HPDE6-E6E7 (cell line): ENCODE results near the gene ATP4B.

Source experiments
- DNase-seq: peaks from one replicate; pipeline ENCODE4 v3.0.0; 2011; ENCODE audit warnings: missing footprints; ENCODE audit errors: extremely low spot score

The ATP4B gene

DNA sequence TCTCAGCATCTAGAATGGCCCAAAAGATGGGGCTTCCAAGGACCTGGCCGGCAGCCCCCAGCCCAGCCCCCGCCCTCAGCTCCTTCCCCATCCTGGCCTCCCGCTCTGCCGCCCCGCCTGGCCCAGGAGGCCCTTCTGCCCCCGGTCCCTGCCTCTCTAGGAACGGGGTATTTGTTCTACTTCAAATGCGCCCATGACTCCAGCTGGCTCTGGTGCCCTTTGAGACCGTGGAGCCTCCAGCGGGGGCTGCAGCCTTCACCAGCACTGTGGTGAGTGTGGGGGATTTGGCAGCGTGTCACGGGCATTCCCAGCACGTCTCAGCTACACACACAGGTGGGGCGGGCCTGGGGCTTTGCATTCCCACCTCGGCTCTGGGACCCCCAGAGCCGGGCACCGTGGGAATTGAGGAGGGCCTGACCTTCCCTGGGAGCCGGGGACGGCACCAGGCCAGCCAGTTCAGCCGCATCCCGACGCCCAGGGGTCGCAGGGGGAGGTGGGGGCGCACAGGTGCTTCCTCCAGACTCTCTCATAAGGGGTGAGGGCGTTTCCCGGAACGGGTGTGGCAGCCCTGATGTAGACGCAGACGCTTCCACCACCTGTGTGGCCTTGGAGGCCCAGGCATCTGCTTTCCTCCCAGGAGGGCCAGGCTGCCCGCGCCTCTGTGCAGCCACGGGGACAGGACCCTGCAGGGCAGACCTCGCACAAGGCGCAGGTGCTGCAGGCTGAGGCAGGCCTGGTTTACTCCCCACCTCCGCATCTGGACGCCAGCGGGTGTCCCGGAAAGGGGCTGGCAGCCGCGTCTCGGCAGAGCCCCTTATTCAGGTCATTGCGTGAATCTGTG is 947 bp downstream of the ATP4B start:
- no peak for DNase-seq

DNA sequence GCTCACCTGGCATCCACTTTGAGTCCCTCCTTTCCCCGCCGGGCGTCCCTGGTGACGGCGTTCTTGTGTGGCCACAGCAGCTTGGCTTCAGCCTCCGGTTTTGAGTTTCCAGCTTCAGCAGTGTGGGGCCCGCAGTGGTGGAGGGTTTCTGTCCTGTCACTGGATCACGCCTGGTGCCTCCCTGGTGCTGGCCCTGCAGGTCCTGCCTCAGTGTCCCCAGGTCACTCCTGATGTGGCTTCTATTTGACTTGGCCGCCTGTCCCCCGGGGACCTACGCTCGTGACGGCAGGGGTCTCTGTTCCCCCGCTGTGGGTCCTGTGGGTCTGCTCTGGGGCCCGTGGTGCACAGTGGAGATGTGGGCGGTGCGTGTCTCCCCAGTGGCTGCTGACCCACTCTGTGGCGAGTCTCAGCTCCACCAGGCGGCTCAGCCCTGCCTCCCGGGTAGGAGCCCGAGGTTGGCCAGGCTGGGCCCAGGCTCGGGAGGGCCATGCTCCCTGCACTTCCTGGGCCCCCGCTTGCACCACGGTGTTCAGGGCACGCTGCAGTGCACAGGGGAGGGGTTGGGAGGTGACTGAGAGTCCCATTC is 1.9 kb downstream of the ATP4B start:
- no peak for DNase-seq

DNA sequence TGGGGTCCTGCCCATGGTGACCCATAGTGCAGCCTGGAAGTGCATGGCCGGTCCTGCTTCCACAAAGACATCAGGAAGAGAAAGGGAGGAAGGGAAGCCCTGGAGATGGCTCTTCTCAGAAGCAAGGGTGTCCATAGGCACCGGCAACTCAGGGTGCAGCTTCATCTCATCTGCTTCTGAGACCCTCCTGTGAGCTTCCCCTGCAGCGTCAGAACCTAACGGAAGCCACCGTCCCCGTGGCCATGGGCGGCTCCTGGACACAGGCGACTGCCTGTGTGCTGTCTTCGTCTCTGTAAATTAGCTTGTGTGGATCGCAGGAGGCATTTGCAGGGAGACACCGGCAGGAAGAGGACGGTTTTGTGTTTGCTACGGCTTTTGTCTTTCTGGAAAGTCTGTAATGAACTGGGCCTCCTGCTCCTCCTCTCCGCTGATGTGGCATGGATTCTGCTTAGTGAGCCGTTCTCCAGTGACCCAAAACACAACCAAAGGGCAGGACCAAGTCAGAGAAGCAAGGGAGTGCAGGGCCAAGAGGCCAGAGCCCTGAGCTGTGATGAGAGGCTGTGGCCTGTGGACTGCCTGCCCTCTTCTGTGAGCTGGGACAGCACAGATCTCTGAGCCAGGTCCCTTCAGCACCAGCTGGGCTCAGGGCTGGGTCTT is 2.5 kb downstream of the ATP4B start:
- DNase-seq, result no peak

DNA sequence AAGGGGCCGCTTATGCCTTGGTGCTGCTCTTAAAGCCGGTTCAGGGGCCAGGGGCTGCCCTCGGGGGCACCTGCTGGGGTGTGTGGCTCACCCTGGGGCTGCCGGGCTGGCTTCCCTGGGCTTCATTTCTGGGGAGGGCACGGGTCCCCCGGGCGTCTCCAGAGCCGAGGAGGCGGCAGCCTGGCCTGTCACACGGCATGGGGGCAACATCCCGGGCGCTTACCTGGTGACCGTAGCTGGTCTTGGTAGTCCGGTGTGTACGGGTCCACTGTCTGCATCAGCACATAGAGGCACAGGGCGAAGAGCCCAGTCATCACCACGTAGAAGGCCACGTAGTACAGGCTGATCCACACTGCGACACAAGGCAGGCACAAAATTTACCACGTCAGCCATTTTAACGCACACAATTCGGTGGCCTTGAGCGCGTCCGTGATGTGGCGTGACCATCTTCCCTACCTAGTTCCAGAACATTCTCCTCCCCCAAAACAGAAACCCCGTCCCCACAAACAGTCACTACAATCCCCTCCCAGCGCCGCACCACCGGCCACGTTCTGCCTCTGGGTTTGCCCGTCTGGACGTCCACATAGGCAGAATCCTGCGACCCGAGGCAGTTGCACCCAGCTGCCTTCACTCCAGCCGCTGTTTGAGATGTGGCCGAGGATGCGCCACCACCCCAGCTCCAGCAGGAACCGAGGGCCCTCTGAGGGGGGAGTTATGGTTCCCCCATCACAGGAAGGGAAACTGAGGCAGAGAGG is 3.2 kb downstream of the ATP4B start:
- DNase-seq, result no peak

DNA sequence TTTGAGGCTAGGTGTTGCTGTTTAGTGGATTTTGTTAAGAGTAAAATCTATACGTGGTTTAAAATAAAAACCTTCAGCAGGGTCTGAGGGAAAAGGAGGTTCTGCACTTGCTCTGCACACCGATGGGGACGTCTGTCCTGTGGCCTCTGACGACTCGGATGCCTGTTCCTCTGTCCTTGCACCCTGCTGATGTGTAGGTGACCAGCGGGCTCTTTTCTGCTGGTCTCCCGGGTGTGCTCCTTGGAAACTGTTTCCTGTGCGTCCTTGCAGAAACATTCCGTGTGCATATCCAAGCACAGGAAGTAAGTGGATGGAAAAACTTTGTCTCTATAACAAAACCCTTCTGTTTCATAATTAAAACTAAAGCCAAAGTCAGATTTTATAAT is 3.8 kb downstream of the ATP4B start:
- no peak for DNase-seq

DNA sequence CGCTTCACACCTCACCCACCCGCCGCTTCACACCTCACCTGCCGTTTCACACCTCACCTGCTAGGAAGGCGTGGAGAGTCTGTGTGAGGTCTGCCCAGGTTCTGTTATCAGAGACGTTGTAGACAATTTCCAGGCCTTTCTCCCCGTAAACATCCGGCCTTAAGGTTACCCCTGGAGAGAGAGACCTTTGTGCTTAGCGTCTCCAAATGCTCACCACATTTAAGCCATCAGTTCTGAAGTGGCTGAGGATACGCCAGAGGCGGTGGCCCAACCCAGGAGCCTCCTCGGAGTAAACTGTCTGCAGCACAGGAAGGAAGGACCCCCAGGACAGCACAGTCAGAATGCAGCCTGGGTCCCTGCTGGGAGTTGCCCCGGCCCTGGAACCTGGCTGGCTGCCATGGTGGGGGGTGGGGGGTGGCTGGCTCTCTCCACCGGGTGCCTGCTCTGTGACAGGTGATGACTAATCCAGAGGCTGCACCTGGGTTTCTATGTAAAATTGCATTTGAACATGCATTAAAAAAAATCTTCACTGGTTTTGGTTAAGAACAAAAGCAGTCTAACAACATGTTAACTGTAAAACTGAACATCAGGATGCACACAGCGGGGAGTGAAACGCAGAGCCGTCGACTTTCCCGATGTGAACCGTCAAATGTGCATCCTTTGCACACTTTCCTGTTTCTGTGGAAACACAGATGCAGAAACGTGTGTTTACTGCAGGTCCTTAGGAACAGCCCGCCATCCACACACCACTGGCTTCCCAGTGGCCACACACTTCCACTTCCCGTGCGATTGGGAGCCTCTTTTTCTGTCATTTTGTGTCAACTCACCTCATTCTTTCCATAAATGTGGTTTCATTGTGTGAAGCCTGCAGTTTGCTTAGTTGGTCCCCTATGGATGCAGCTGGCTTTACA is 4.5 kb downstream of the ATP4B start:
- no peak for DNase-seq

DNA sequence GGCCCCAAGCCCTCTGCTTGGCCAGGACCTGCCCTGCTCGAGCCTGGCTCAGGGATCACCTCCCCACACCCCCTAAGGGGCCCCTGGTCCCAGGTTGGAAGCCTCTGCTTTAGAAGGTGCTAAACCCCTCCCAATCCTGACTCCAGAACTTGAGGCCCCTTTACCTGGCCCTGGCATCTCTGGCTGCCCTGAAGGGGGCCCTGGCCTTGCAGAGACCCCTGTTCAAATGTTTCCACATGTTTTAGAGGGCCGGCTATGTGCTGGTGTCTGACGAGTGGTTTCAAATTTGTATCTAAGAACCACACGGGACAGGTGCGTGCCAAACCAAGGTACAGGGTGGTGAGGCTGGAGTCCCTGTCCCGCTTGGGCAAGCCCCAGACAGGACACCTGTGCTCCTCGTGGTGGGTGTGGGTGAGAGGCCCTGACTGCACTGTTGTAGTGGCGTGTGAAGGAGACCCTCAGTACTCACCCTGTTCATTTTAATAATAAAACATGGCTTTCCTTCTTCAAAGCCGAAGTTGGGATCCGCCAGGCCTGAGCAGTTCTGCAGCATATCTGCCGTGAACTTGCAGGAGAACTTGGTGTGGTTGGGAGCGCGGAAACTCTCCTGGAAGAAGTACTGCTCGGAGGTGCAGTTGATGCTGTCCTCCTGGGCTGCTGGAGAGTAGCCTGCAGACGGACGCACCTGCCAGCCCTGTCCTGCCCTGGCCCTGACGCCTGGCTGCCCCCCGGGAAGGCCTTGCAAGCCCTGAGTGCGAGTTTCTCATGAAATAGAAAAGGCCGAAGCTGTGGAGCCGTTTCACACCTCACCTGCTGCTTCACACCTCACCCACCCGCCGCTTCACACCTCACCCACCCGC is 5.4 kb downstream of the ATP4B start:
- no peak for DNase-seq

DNA sequence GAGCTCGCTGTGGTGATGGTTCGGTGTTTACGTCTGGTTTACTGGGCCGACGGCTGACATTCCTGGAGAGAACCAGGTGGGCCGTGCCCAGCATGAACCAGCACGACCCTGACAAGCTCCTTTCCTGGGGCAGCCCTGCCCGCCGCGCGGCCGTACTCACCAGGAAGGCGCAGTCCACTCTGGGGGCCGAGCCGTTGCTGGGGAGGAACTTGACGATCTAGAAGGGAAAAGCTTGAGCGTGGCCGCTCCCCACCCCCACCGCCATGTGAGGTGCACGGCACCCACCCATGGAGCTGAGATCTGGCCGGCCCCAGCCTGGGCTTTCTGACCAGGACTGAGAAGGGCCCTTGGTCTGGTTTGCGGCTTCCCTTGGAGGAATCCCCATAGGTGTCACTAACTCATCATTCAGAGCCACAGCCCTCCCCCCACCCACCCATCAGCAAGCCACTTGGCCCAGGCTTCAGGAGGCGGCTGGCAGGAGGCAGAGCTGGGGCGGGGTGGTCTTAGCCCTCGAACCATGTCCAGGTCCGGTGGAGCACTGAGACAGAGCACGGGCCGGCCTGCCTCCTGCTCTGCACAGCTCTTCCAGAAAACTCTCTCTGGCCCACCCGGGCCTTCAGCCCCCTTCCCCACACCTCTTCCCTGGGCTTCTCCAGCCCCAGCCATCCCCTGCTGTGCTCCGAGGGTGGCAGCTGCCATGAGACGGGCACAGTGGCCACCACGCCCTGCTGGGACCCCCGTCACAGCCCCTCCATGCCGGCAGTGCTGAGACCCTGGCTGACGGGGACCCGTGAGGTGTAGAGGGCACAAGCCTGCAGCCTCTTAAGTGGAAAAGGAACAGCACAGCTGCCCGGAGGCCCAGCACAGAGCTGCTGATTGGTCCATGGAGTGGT is 6.2 kb downstream of the ATP4B start:
- DNase-seq, result no peak

DNA sequence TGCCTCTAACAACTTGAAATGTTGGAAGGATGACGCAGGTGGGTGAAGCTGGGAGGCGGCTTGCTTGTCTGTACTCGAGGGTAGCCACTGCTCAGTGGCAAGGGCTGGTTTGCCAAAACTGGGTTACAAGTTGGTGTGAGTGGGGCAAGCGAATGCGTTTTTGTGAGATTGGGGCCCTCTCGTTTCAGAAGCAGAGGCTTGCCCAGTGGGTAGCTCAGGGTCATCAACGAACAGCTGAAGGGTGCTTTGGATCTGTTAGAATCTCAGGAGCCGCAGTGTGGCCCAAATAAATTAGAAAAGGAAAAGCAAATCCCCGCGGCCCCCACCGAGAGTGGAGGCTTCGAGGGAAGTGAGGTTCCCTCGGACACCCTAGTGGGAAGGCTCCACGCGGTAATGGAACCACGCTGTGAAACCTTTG is 7.3 kb downstream of the ATP4B start:
- DNase-seq, result no peak

DNA sequence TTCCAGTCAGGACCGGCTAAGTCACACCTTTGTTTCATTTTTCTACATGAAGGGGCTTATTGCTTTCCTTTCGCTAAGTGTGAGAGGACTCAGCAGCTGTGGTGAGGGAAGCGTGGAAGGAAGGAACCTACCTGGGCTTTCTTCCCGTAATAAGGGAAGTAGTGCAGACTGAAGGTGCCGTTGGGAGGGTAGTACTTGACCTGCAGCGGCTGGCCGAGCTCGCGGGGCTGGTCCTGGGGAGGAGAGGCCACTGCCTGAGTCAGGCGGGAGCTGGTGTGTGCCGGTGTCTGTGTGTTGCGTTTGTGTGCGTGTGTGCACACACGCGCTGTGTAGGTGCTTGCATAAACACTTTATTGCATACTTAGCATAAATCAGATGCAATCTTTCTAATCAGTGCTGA is 7.7 kb downstream of the ATP4B start:
- DNase-seq, result no peak

DNA sequence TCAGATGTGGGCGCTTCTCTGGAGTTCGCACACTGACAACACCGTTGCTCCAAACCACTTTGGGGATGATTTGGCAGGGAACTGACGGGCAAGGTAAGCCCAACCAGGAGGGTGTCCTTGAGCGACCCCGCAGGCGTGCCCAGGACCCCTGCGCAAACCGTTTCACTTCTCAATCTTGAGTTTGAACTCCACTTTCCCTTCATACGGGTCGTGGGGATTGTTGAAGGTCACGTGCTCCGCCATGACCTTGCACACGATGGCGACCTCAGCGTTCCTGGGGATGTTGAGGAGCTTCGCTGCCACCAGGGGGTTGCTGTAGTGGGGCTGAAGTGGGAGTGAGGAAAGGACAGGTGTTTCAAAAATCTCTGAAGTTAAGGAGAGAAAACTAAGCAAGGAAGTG is 8.8 kb downstream of the ATP4B start:
- DNase-seq, result no peak

DNA sequence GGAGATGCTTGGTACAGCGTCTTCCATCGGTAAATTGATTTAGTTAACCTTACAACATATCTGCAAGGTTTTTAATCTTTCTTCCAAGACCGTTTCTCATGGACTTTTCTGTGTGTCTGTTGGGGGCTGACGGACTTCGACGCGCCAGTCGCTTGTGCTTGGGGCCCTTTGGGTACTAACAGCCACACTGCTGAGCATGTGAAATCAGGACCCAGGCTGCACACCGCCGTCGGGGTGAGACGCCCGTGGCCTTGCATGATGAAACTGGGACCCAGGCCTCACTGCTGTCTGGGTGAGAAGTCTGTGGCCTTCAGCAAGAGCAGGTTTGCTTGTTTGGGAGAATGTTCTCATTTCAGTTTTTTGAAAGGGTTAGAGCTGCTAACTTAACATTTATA is 9.8 kb downstream of the ATP4B start:
- no peak for DNase-seq

DNA sequence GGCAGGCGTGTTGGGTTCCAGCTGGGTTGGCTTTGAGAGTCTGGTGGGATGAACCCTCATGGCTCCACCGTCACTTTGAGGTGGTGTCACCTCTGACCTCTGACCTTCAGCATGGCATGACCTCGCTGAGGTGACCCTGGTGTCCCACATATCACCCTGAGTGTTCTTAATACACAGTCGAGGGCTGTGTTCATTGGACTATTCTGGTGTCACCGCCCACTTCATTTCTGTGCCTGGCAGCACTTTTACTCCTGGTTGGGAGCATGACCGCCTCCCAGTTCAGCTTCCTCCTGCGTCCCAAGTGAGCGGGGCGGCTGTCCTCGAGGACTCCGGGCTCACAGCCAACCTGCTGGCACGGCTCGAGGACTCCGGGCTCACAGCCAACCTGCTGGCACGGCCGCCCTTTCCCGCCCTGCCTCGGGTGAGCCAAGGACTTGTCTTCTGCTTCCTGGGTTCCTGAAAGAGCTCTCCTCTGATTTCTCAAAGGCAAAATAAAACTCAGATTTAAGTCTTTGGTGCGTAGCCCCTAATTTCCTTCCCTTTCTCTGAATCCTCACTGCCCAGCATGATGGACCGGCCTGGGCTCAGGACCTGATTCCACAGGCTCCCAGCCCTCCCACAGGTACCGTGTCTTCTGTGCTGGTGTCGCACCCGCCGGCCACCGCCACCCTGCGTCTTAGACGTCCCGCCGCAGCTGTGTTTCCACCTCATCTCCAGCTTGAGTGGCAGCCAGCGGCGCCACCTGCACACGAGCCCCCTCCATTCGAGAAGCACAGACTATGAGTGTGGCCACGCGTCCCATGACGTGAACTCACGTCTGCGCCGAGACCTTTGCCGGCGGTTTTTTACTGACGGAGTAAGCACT is 10.4 kb downstream of the ATP4B start:
- DNase-seq, result no peak

DNA sequence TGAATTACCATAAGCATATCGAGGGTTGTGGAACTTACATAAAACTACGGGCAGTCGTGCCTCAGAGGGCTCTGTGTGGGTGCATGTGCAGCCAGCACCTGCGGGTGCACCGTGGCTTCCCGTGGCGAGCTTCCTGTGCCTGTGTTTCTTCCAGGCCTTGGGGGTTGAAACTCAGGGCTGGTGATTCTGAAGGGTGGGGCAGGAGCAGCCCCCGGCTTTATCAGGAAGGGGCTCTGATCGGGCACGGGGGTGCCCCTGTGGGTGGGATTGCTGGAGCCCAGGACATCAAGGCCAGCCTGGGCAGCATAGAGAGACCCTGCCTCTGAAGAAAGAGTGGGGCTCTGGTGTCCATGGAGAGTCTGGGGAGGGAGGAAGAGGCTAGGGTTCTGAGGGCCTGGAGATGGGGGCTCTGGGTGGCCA is 11.1 kb downstream of the ATP4B start:
- DNase-seq, result no peak

DNA sequence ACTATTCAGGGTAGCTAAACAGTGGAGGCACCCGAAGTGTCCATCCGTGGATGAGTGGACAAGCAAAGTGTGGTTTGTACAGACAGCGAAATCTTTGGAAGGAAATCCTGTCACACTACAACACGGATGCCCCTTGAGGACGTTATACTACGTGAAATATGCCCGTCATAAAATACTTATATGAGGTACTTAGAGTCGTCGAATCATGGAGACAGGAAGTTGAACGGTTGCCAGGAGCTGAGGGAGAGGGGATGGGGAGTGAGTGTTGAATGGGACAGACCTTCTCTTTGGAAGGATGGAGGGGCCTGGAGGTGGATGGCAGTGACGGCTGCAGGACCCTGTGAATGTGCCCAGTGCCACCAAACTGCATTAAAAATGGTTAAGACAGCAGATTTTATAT is 11.6 kb downstream of the ATP4B start:
- DNase-seq, result no peak

DNA sequence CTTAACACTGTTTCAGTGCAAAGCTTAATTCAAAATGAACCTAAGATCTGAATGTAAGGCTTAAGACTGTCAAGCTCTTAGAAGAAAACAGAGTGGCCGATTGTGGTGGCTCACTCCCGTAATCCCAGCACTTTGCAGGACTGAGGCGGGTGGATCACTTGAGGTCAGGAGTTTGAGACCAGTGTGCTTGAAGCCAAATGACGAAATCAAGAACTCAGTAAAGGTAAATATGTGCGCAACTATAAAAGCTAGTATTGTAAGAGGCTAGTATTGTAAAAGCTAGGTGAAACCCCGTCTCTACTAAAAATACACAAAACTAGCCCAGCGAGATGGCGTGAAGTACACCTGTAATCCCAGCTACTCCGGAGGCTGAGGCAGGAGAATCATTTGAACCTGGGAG is 12.7 kb downstream of the ATP4B start:
- DNase-seq, result no peak

DNA sequence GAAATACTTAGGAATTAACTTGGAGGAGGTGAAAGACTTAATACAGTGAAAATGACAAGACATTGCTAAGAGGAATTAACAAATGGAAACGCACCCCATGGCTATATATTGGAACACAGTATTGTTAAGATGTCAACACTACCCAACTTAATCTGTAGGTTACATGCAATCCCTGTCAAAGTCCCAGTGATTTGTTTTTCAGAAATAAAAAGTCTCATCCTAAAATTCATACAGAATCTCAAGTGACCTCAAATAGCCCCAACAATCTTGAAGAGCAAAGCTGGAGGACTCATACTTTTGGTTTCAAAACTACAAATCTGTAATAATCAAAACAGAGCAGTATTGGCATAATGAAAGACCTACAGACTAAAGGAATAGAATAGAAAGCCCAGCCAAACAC is 13.2 kb downstream of the ATP4B start:
- no peak for DNase-seq

DNA sequence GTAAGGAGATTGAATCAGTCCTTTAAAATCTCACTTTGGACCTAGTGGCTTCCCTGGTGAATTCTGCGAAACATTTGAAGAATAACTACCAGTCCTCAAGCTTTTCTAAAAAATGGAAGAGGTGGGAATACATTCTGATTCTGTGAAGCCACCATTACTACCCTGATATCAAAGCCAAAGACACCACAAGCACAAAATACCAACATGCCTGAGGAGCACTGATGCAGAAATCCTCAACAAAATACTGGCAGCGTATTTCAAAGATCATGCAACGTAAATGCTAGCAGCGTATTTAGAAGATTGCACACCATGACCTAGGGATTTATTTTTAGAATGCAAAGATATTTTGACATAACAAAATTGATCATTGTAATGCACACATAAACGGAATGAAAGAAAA is 14.4 kb downstream of the ATP4B start:
- DNase-seq, result no peak
